Measurements from ENCODE around the gene HIF1A.
A peak's percentile ranks its signal among the peaks of the same experiment; 100 is the strongest.
"Not testable (repeated sequence)": the region's sequence is repeated elsewhere in the genome, so short reads cannot be mapped to it uniquely, and the experiment has no call there.

Gene HIF1A

GRCh38 chr14:61694830-61695694 is at the start of gene HIF1A:
HIF1A (plus strand) TSS chr14:61695513; CDS start chr14:61695805, 292 bp downstream.
- DNase-seq (ENCODE audit: low spot score): peak; percentile 96

GRCh38 chr14:61646366-61647116 is 48.8 kb upstream of the HIF1A start:
- DNase-seq (ENCODE audit: low spot score): no peak

- no peak for DNase-seq (ENCODE audit: low spot score)
Measured at GRCh38 chr14:61647704-61648103, 47.6 kb upstream of the HIF1A start.

- no peak for DNase-seq (ENCODE audit: low spot score)
Measured at GRCh38 chr14:61648377-61648776, 46.9 kb upstream of the HIF1A start.

GRCh38 chr14:61649283-61649682 is 46.0 kb upstream of the HIF1A start:
- no peak for DNase-seq (ENCODE audit: low spot score)

- DNase-seq (ENCODE audit: low spot score): no peak
Measured at GRCh38 chr14:61651355-61651754, 44.0 kb upstream of the HIF1A start.

- DNase-seq (ENCODE audit: low spot score): no peak
Measured at GRCh38 chr14:61652526-61653262, 42.6 kb upstream of the HIF1A start.

GRCh38 chr14:61653507-61653906 is 41.8 kb upstream of the HIF1A start:
- DNase-seq (ENCODE audit: low spot score): peak; percentile 43

GRCh38 chr14:61654026-61654425 is 41.3 kb upstream of the HIF1A start:
- DNase-seq (ENCODE audit: low spot score): no peak

- no peak for DNase-seq (ENCODE audit: low spot score)
Measured at GRCh38 chr14:61655777-61656176, 39.5 kb upstream of the HIF1A start.

- no peak for DNase-seq (ENCODE audit: low spot score)
Measured at GRCh38 chr14:61656341-61656740, 39.0 kb upstream of the HIF1A start.

GRCh38 chr14:61658111-61658510 is 37.2 kb upstream of the HIF1A start:
- not testable (repeated sequence) for DNase-seq (ENCODE audit: low spot score)

- no peak for DNase-seq (ENCODE audit: low spot score)
Measured at GRCh38 chr14:61659582-61659981, 35.7 kb upstream of the HIF1A start.

GRCh38 chr14:61661471-61662400 is 33.6 kb upstream of the HIF1A start:
- DNase-seq (ENCODE audit: low spot score): no peak

- peak; percentile 38 for DNase-seq (ENCODE audit: low spot score)
Measured at GRCh38 chr14:61662437-61663311, 32.6 kb upstream of the HIF1A start.

- no peak for DNase-seq (ENCODE audit: low spot score)
Measured at GRCh38 chr14:61663312-61663979, 31.9 kb upstream of the HIF1A start.

- DNase-seq (ENCODE audit: low spot score): no peak
Measured at GRCh38 chr14:61668282-61668681, 27.0 kb upstream of the HIF1A start.

GRCh38 chr14:61670576-61670975 is 24.7 kb upstream of the HIF1A start:
- no peak for DNase-seq (ENCODE audit: low spot score)

GRCh38 chr14:61671082-61671481 is 24.2 kb upstream of the HIF1A start:
- DNase-seq (ENCODE audit: low spot score): no peak

GRCh38 chr14:61672796-61673195 is 22.5 kb upstream of the HIF1A start:
- DNase-seq (ENCODE audit: low spot score): no peak
